ENCODE data around the gene AKAP8L. TPM values are rescaled to one million over a fixed set of nuclear protein-coding genes. Genes with fewer than 3 reads are reported as not detected.

The AKAP8L gene
- total RNA-seq (2022; extraction: Qiagen RNA extraction; ENCODE audit: low read depth): 35.2 to 38.6 TPM (median 36.7 TPM) in 5 replicates

GRCh38 chr19:15418579-15419412, at the start of gene AKAP8L:
Gene AKAP8L, minus strand, starts transcription at chr19:15418988. Its CDS starts 65 bp downstream, at chr19:15418923.

GRCh38 chr19:15464394-15465385, 45.9 kb upstream of the AKAP8L start, which contains the start of gene RASAL3:
Gene RASAL3, minus strand, starts transcription at chr19:15464544. Its CDS starts 186 bp downstream, at chr19:15464358.

GRCh38 chr19:15449620-15450527, 31.1 kb upstream of the AKAP8L start, which contains the start of gene WIZ:
Gene WIZ, minus strand, starts transcription at chr19:15449956. Its CDS starts 1,649 bp downstream, at chr19:15448307.

GRCh38 chr19:15379083-15379998, 39.4 kb downstream of the AKAP8L start, which contains the start of gene AKAP8:
Gene AKAP8, minus strand, starts transcription at chr19:15379787. Its CDS starts 56 bp downstream, at chr19:15379731.

GRCh38 chr19:15332311-15332996, 86.3 kb downstream of the AKAP8L start, which contains the start of gene BRD4:
Gene BRD4, minus strand, starts transcription at chr19:15332539. Its CDS starts 59,440 bp downstream, at chr19:15273099.

Other genes with a start within 250 kb of the AKAP8L start
- 6.8 to 10.3 TPM (median 8.6 TPM) in 5 replicates for gene NOTCH3, start 218.0 kb downstream of the AKAP8L start, total RNA-seq (2022; extraction: Qiagen RNA extraction; ENCODE audit: low read depth)
- gene EPHX3, start 186.5 kb downstream of the AKAP8L start, total RNA-seq (2022; extraction: Qiagen RNA extraction; ENCODE audit: low read depth): 0.07 to 0.14 TPM (median 0.09 TPM) in 3 of 5 replicates, not detected in the others
- 21.7 to 30.5 TPM (median 29.8 TPM) in 5 replicates for gene BRD4, start 86.4 kb downstream of the AKAP8L start, total RNA-seq (2022; extraction: Qiagen RNA extraction; ENCODE audit: low read depth)
- 16.1 to 18.8 TPM (median 17.4 TPM) in 5 replicates for gene AKAP8, start 39.2 kb downstream of the AKAP8L start, total RNA-seq (2022; extraction: Qiagen RNA extraction; ENCODE audit: low read depth)
- gene WIZ, start 31.0 kb upstream of the AKAP8L start, total RNA-seq (2022; extraction: Qiagen RNA extraction; ENCODE audit: low read depth): 14.4 to 25.0 TPM (median 20.5 TPM) in 5 replicates
- gene RASAL3, start 45.6 kb upstream of the AKAP8L start, total RNA-seq (2022; extraction: Qiagen RNA extraction; ENCODE audit: low read depth): not detected in 5 replicates
- 0.06 TPM in 1 of 5 replicates, not detected in the others for gene PGLYRP2, start 60.5 kb upstream of the AKAP8L start, total RNA-seq (2022; extraction: Qiagen RNA extraction; ENCODE audit: low read depth)
- gene CYP4F22, start 89.5 kb upstream of the AKAP8L start, total RNA-seq (2022; extraction: Qiagen RNA extraction; ENCODE audit: low read depth): 0.08 to 0.22 TPM (median 0.12 TPM) in 4 of 5 replicates, not detected in the other
- gene CYP4F8, start 196.2 kb upstream of the AKAP8L start, total RNA-seq (2022; extraction: Qiagen RNA extraction; ENCODE audit: low read depth): not detected in 5 replicates
- 1.7 to 3.1 TPM (median 2.4 TPM) in 5 replicates for gene CYP4F3, start 221.9 kb upstream of the AKAP8L start, total RNA-seq (2022; extraction: Qiagen RNA extraction; ENCODE audit: low read depth)

Measured in A549 treated with RU486 at 1 μM for 4 hours (cell line).